BLaER1 treated with 17β-estradiol and CSF1 and Interleukin-3, amounts not matched to agents 10 nM and 100 nM (cell line): ENCODE results near the gene PTPRN2.

Source experiments
- H3K27ac ChIP-seq, 11 experiments: shearing (Covaris generic); formaldehyde crosslinking; 2 replicates each; pipeline ENCODE4 v1.8.1; 2022
- H3K27me3 ChIP-seq, 11 experiments: shearing (Covaris generic); formaldehyde crosslinking; 2 replicates each; pipeline ENCODE4 v1.8.1; 2022
- H3K36me3 ChIP-seq, 11 experiments: shearing (Covaris generic); formaldehyde crosslinking; 2 replicates each; pipeline ENCODE4 v1.8.1; 2022
- H3K4me1 ChIP-seq, 10 experiments: shearing (Covaris generic); formaldehyde crosslinking; 2 replicates each; pipeline ENCODE4 v1.8.1; 2022
- H3K4me2 ChIP-seq, 11 experiments: shearing (Covaris generic); formaldehyde crosslinking; 2 replicates each; pipeline ENCODE4 v1.8.1; 2022
- H3K4me3 ChIP-seq, 10 experiments: shearing (Covaris generic); formaldehyde crosslinking; 2 replicates each; pipeline ENCODE4 v1.8.1; 2022
- H3K9ac ChIP-seq, 11 experiments: shearing (Covaris generic); formaldehyde crosslinking; 2 replicates each; pipeline ENCODE4 v1.8.1; 2022
- H3K9me3 ChIP-seq, 11 experiments: shearing (Covaris generic); formaldehyde crosslinking; replicated peaks in 1 of 11; 2 replicates each; pipeline ENCODE4 v1.8.1; 2022
- H4K20me1 ChIP-seq, 11 experiments: shearing (Covaris generic); formaldehyde crosslinking; 2 replicates each; pipeline ENCODE4 v1.8.1; 2022
- Cebpa-rat ChIP-seq, 11 experiments: shearing (Covaris generic); IDR thresholded peaks; 2 replicates each; pipeline ENCODE4 v1.8.1; 2022

PTPRN2 gene

GRCh38 chr7:157828881-157829280 lies 758.7 kb downstream of the PTPRN2 start:
- Histone ChIP-seq H3K9ac (no peak overlapping the region), H3K9me3 (no peaks in the 10 kb centered on the region), H3K27me3 (no peaks in the 10 kb centered on the region), H3K4me2 (no peak overlapping the region), H3K4me3 (no peak overlapping the region), H3K4me1 (peaks cover 0 to 18% (median 13%) of the 10 kb centered on the region in 10 experiments; a peak in 18 of 20 replicates), H3K36me3 (no peaks in the 10 kb centered on the region), H3K27ac (no peak overlapping the region), H4K20me1 (peaks cover 0 to 8% (median 0%) of the 10 kb centered on the region in 11 experiments; a peak in 1 of 22 replicates)
- no peak for TF ChIP-seq Cebpa-rat (IDR thresholded peaks at IDR 0.05)

GRCh38 chr7:157828190-157828589 lies 759.4 kb downstream of the PTPRN2 start:
- Histone ChIP-seq H3K4me1 (peaks cover 0 to 18% (median 13%) of the 10 kb centered on the region in 10 experiments; a peak in 18 of 20 replicates), H3K27me3 (no peaks in the 10 kb centered on the region), H3K9me3 (no peaks in the 10 kb centered on the region), H3K4me2 (peak overlapping the region in 3 of 11 experiments; percentile 56 to 59 (median 56); a peak in 2 of 22 replicates), H3K9ac (no peak overlapping the region), H3K27ac (no peak overlapping the region), H3K4me3 (no peak overlapping the region), H3K36me3 (no peaks in the 10 kb centered on the region), H4K20me1 (peaks cover 0 to 8% (median 0%) of the 10 kb centered on the region in 11 experiments; a peak in 1 of 22 replicates)
- no peak for TF ChIP-seq Cebpa-rat (IDR thresholded peaks at IDR 0.05)

GRCh38 chr7:157827863-157828160 lies 759.8 kb downstream of the PTPRN2 start:
- H4K20me1 ChIP-seq = peaks cover 0 to 8% (median 0%) of the 10 kb centered on the region in 11 experiments; a peak in 1 of 22 replicates
- no peak overlapping the region for H3K4me3 ChIP-seq
- no peak for TF ChIP-seq Cebpa-rat (IDR thresholded peaks at IDR 0.05)
- H3K4me2 ChIP-seq = peak overlapping the region in 9 of 11 experiments; percentile 41 to 71 (median 56); a peak in 13 of 22 replicates
- H3K27ac ChIP-seq = no peak overlapping the region
- no peaks in the 10 kb centered on the region for H3K36me3 ChIP-seq
- no peaks in the 10 kb centered on the region for H3K27me3 ChIP-seq
- no peaks in the 10 kb centered on the region for H3K9me3 ChIP-seq
- no peak overlapping the region for H3K9ac ChIP-seq
- peaks cover 0 to 18% (median 13%) of the 10 kb centered on the region in 10 experiments; a peak in 18 of 20 replicates for H3K4me1 ChIP-seq

GRCh38 chr7:157827045-157827862 lies 760.4 kb downstream of the PTPRN2 start:
- no peaks in the 10 kb centered on the region for H3K36me3 ChIP-seq
- no peak overlapping the region for H3K27ac ChIP-seq
- H3K9me3 ChIP-seq = no peaks in the 10 kb centered on the region
- H3K4me2 ChIP-seq = peak overlapping the region in 10 of 11 experiments; percentile 7 to 71 (median 54); a peak in 18 of 22 replicates
- no peak overlapping the region for H3K9ac ChIP-seq
- no peaks in the 10 kb centered on the region for H3K27me3 ChIP-seq
- H4K20me1 ChIP-seq = peaks cover 0 to 8% (median 0%) of the 10 kb centered on the region in 11 experiments; a peak in 1 of 22 replicates
- peaks cover 0 to 18% (median 13%) of the 10 kb centered on the region in 10 experiments; a peak in 18 of 20 replicates for H3K4me1 ChIP-seq
- no peak overlapping the region for H3K4me3 ChIP-seq
- TF ChIP-seq Cebpa-rat (IDR thresholded peaks at IDR 0.05) = no peak

- Histone ChIP-seq H3K36me3 (no peaks in the 10 kb centered on the region), H4K20me1 (peaks cover 0 to 4% (median 0%) of the 10 kb centered on the region in 11 experiments; a peak in 1 of 22 replicates), H3K27ac (no peak overlapping the region), H3K27me3 (no peaks in the 10 kb centered on the region), H3K4me1 (peaks cover 0 to 18% (median 13%) of the 10 kb centered on the region in 10 experiments; a peak in 18 of 20 replicates), H3K9me3 (no peaks in the 10 kb centered on the region), H3K4me3 (no peak overlapping the region), H3K4me2 (peak overlapping the region in 8 of 11 experiments; percentile 49 to 71 (median 56); a peak in 12 of 22 replicates), H3K9ac (no peak overlapping the region)
- TF ChIP-seq Cebpa-rat (IDR thresholded peaks at IDR 0.05) = no peak
These were observed 761.1 kb downstream of the PTPRN2 start for GRCh38 chr7:157826566-157826965.

GRCh38 chr7:157825325-157825724 lies 762.3 kb downstream of the PTPRN2 start:
- no peak overlapping the region for H3K9ac ChIP-seq
- H3K4me1 ChIP-seq = peaks cover 0 to 18% (median 13%) of the 10 kb centered on the region in 10 experiments; a peak in 18 of 20 replicates
- TF ChIP-seq Cebpa-rat (IDR thresholded peaks at IDR 0.05) = no peak
- no peaks in the 10 kb centered on the region for H3K36me3 ChIP-seq
- no peaks in the 10 kb centered on the region for H3K9me3 ChIP-seq
- no peaks in the 10 kb centered on the region for H3K27me3 ChIP-seq
- no peak overlapping the region for H3K27ac ChIP-seq
- no peak overlapping the region for H3K4me3 ChIP-seq
- H4K20me1 ChIP-seq = no peaks in the 10 kb centered on the region; a peak in 1 of 22 replicates
- H3K4me2 ChIP-seq = no peak overlapping the region

GRCh38 chr7:157824819-157825121 lies 762.9 kb downstream of the PTPRN2 start:
- no peak overlapping the region for H3K9ac ChIP-seq
- no peaks in the 10 kb centered on the region for H3K27me3 ChIP-seq
- H3K36me3 ChIP-seq = no peaks in the 10 kb centered on the region
- no peaks in the 10 kb centered on the region; a peak in 1 of 22 replicates for H4K20me1 ChIP-seq
- H3K4me2 ChIP-seq = no peak overlapping the region
- H3K9me3 ChIP-seq = no peaks in the 10 kb centered on the region
- TF ChIP-seq Cebpa-rat (IDR thresholded peaks at IDR 0.05) = no peak
- H3K4me3 ChIP-seq = no peak overlapping the region
- H3K27ac ChIP-seq = no peak overlapping the region
- peaks cover 0 to 18% (median 13%) of the 10 kb centered on the region in 10 experiments; a peak in 18 of 20 replicates for H3K4me1 ChIP-seq

GRCh38 chr7:157824011-157824818 lies 763.4 kb downstream of the PTPRN2 start:
- Histone ChIP-seq H3K4me2 (no peak overlapping the region), H3K27ac (no peak overlapping the region)
- TF ChIP-seq Cebpa-rat (IDR thresholded peaks at IDR 0.05) = no peak

GRCh38 chr7:157822688-157823031 lies 765.0 kb downstream of the PTPRN2 start:
- Histone ChIP-seq H3K9me3 (no peaks in the 10 kb centered on the region), H3K4me3 (no peak overlapping the region), H3K4me1 (peaks cover 0 to 16% (median 12%) of the 10 kb centered on the region in 10 experiments; a peak in 18 of 20 replicates), H3K4me2 (no peak overlapping the region), H3K9ac (no peak overlapping the region), H3K36me3 (no peaks in the 10 kb centered on the region), H3K27me3 (no peaks in the 10 kb centered on the region), H4K20me1 (no peaks in the 10 kb centered on the region), H3K27ac (no peak overlapping the region)
- TF ChIP-seq Cebpa-rat (IDR thresholded peaks at IDR 0.05) = no peak

More at GRCh38 chr7:157824011-157824818, 763.4 kb downstream of the PTPRN2 start:
- Histone ChIP-seq H3K4me1 (peaks cover 0 to 18% (median 13%) of the 10 kb centered on the region in 10 experiments; a peak in 18 of 20 replicates), H3K4me3 (no peak overlapping the region), H3K36me3 (no peaks in the 10 kb centered on the region), H3K9ac (no peak overlapping the region), H3K27me3 (no peaks in the 10 kb centered on the region), H3K9me3 (no peaks in the 10 kb centered on the region), H4K20me1 (no peaks in the 10 kb centered on the region)
